GM10847 (cell line): ENCODE data around the gene GIT2.

ENCODE experiments used
- POLR2A ChIP-seq: IDR thresholded peaks from 2 replicates; pipeline ENCODE4 v1.6.1; 2011; ENCODE audit not compliant: insufficient read length; ENCODE audit errors: extremely low read depth

Gene GIT2

GRCh38 chr12:109925185-109925840, 70.9 kb downstream of the GIT2 start:
- TF ChIP-seq POLR2A: no peak

- TF ChIP-seq POLR2A: no peak
Measured at GRCh38 chr12:109923481-109924245, 72.5 kb downstream of the GIT2 start.

GRCh38 chr12:109923038-109923437, 73.1 kb downstream of the GIT2 start:
- TF ChIP-seq POLR2A: no peak

GRCh38 chr12:109921982-109922381, 74.2 kb downstream of the GIT2 start:
- no peak for TF ChIP-seq POLR2A

- no peak for TF ChIP-seq POLR2A
Measured at GRCh38 chr12:109920261-109920780, 75.8 kb downstream of the GIT2 start.

DNA sequence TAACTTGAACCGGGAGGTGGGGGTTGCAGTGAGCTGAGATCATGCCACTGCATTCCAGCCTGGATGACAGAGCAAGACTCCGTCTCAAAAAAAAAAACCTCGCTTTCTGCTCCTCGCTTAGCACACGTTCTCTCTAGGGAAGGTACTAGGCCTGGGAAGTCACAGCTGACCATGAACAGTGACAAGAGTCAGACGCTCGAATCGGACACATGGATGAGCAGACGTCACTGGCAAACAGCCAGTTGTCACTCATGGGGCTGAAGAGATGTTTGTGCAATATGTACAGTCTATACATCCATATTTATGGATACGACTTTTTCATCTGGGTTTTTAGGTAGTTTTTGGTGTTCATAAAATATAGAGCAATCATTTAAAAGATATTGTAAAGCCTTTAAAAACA, 76.7 kb downstream of the GIT2 start:
- no peak for TF ChIP-seq POLR2A

DNA sequence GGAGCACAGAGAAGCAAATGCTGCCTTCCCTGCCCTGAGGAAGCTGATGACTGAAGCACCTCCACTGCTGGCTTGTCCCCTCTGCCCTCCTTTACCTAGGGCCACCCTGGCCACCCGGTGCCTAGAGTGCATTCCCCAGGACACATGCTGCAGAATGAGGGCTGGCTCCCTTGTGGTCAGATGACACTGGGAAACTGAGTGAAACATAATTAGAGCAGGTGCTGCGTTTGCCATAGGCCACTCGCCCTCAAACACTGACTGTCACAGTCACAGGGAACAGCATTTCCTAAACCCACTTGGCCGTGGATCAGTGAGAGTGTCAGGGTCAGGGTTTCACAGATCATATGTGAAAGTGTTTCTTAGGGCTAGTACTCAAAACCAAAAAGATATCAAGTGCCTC, 80.1 kb downstream of the GIT2 start:
- TF ChIP-seq POLR2A: no peak

DNA sequence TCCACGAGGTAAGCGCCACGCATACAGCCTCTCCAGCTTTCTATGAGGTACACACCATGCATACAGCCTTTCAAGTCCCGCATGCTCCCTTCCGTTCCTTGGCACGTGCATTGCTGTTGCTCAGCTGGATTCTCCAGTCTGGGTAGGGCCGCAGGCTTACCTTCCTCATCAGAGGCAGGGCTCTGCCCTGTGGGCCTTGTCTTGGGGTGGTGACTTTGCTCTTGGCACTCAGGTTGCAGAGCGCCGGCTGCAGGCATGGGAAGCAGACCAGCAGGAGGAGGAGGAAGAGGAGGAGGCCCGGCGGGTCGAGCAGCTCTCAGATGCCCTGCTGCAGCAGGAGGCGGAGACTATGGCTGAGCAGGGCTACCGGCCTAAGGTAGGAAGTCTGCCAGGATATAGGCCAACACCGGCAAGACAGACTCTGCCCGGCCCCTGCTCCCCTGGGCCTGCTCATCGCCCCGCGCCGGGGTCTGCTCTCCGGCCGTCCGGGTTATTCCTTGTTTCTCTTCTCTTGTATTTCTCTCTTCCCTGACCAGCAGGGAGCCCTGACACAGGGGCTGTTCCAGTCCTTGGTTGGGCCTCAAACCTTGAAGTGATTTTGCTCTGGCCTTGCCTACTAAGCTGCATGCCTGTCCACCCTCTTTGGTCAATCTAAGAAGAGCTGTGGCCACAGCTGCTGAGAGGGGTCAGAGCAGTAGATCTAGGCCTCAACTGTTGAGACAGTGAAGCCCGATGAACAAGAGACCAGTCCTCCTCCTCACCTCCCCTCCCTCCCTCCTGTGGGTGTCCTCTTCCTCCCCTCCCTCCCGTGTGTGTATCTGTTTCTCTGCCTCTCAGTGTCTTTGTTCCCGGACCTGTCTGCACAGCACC, 80.8 kb downstream of the GIT2 start:
- no peak for TF ChIP-seq POLR2A

DNA sequence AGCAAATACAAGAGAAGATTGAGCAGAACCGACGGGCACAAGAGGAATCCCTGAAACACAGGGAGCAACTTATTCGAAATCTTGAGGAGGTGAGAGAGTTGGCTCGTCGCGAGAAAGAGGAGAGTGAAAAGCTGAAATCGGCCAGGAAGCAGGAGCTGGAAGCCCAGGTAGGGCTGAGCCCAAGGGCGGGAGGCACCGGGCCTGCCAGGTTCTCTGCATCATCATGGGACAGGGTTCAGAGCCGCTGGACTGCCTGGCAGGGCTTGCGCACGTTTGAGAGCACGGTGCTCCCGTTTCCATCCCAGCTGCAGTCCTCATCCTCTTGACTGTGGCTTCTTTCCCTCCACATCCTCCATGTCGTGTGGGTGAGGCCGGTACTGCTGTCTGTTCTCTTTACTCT, 81.7 kb downstream of the GIT2 start:
- no peak for TF ChIP-seq POLR2A

DNA sequence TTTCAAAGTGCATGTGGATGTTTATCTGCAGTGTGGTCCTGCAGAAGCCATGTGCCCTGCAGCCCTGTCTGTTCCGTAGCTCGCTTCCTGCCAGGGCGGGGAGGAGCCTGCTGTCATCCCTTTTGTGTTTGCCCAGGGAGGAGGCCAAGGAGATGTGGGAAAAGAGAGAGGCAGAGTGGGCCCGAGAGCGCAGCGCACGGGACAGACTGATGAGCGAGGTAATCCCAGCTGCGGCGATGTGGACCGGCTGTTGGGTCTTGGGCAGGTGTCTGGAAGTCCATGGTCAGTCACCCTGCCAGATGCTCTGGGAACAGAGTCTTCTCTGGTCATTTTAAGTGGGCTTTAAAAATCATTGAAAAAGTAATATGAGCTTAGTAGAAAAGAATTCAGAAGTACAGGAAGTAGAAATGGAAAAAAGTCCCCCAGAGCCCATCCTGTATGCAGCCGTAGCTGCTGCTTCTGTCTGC, 83.3 kb downstream of the GIT2 start:
- no peak for TF ChIP-seq POLR2A

- no peak for TF ChIP-seq POLR2A
Measured at GRCh38 chr12:109910969-109911348, 85.2 kb downstream of the GIT2 start.

GRCh38 chr12:109910254-109910968, 85.8 kb downstream of the GIT2 start:
- no peak for TF ChIP-seq POLR2A

DNA sequence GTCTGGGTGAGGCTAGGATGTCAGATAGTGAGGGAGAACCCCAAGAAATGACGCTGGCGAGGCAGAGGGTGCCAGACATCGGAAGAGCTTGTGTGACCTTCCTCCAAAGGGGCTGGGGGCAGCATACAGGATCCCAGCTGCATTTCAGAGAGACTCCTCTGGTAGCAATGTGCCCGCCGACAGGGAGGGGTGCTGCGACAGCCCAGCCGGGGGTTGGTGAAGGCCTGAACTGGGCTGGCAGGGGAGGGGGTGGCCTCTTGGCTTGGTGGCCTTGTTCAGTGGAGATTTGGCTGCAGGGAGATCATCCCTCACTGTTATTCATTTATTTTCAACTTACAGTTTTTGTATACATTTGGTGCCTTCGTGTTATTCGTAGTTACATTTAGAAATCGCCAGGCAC, 90.9 kb downstream of the GIT2 start:
- no peak for TF ChIP-seq POLR2A

GRCh38 chr12:109902891-109903418, 93.2 kb downstream of the GIT2 start:
- TF ChIP-seq POLR2A: no peak
